Ovary (tissue), 9 donors: Measurements from ENCODE around the gene SLBP. TPM values are rescaled to one million over a fixed set of nuclear protein-coding genes. Genes with fewer than 3 reads are reported as not detected.

Experiments
- DNase-seq, 5 donors: peaks; one replicate each; pipeline ENCODE4 v3.0.0-alpha.2; 2019 to 2020
- H3K27ac ChIP-seq, 2 donors: fragments of 200-600 bp; one replicate each; pipeline versions ENCODE4 v1.5.1 to v1.8.0; 2019 to 2022
- H3K27me3 ChIP-seq: fragments of 200-600 bp; one replicate; pipeline ENCODE4 v1.8.0; 2022
- H3K36me3 ChIP-seq: fragments of 200-600 bp; sonication (generic); one replicate; pipeline ENCODE4 v1.5.1; 2019
- H3K4me1 ChIP-seq: one replicate; pipeline ENCODE4 v1.8.1; 2013; ENCODE audit warnings: mild to moderate bottlenecking, moderate library complexity; ENCODE audit not compliant: insufficient read depth
- H3K4me3 ChIP-seq: fragments of 200-600 bp; sonication (generic); one replicate; pipeline ENCODE4 v1.5.1; 2017
- H3K9me3 ChIP-seq, 2 donors: fragments of 200-600 bp in 1 of 2; sonication (generic) in 1 of 2; one replicate each; pipeline versions ENCODE4 v1.5.1 to v1.8.1; 2013 to 2019; ENCODE audit warnings: mild to moderate bottlenecking in 1 of 2, moderate library complexity in 1 of 2
- CTCF ChIP-seq, 3 donors: fragments of 450-650 bp in 2 of 3; fragments of 200-600 bp in 1 of 3; IDR thresholded peaks; one replicate each; pipeline versions ENCODE4 v1.5.1 to v1.8.0; 2016 to 2022; ENCODE audit warnings: antibody characterized with exemption in 3 of 3, mild to moderate bottlenecking in 1 of 3
- EP300 ChIP-seq: sonication (generic); formaldehyde crosslinking; IDR thresholded peaks from one replicate; pipeline ENCODE4 v1.6.1; 2017; ENCODE audit warnings: antibody characterized with exemption
- POLR2A ChIP-seq: fragments of 450-650 bp; IDR thresholded peaks from one replicate; pipeline ENCODE4 v1.6.1; 2017; ENCODE audit warnings: antibody characterized with exemption, mild to moderate bottlenecking, moderate library complexity
- WGBS, 3 donors: extraction: QIAGEN DNeasy Blood & Tissue Kit in 1 of 3; methylation state at CpG; one replicate each; pipeline versions ENCODE4 v1.1.5 to v1.1.7; 2013 to 2017; 5-methylcytosine and 5-hydroxymethylcytosine counted together
- intact Hi-C, 4 donors: fragments of 100-400 bp; cut with DNase I; formaldehyde crosslinking; loops; one replicate each; pipeline versions ENCODE4 v1.11.0 to v1.15.1; 2022 to 2023
- polyA plus RNA-seq, 2 donors: library from polyadenylated mRNA; stranded (reverse); fragments of 200-250 nt in 1 of 2; fragments of 350-450 nt in 1 of 2; fragmentation: Illumina TruSeq in 1 of 2; extraction: RNeasy Lipid Tissue Mini Kit (QIAGEN cat#74804) in 1 of 2; gene quantifications; one replicate each; pipeline ENCODE4 v1.2.3, GENCODE V29; 2013 to 2014
- total RNA-seq, 7 donors: library from RNA; depleted of rRNA in 2 of 7; stranded (reverse); fragments of >200 nt in 2 of 7; fragmentation: NEBNext Ultra II Directional in 3 of 7; extraction: Animal tissue kit (Norgen Biotek cat#: 25700) in 3 of 7; gene quantifications; one replicate each; pipeline versions ENCODE4 v1.1.0 to v1.2.4, GENCODE V29; 2016 to 2023
- donor health status: DM: no; HTN: no; CAD: no; lungs with moderate emphysema.
- donor health status: DM: no; HTN: no; CAD: no.
- donor health status: Bipolar disorder and iron deficiency.
- donor health status: DM: yes; HTN: yes; CAD: no.
- donor health status: DM: no; HTN: no; CAD: no.
- donor health status: DM: yes; HTN: yes; CAD: no.

Gene SLBP
- total and polyA plus RNA-seq, 9 donors, result 30.9 to 64.8 (median 36.7) TPM

- intact Hi-C loops, result loop anchor here in 1 of 4 donors (2.0 kb wide), 1 partner anchor 29 kb away; no protein-coding TSS in a partner anchor
- H3K4me3 ChIP-seq, result no peak overlapping the region
- no peaks in the 10 kb centered on the region for H3K4me1 ChIP-seq
- H3K27ac ChIP-seq, result no peak overlapping the region
- H3K36me3 ChIP-seq, result no peaks in the 10 kb centered on the region
- DNase-seq, result no peak
- TF ChIP-seq EP300, result no peak
- no peak for TF ChIP-seq CTCF (IDR thresholded peaks at IDR 0.05)
- TF ChIP-seq POLR2A, result no peak
- no peaks in the 10 kb centered on the region for H3K27me3 ChIP-seq
- 39 to 56% (median 51%) methylated on average over 5 of the region's 5 CpGs for WGBS, 3 donors
- H3K9me3 ChIP-seq, result no peaks in the 10 kb centered on the region
Measured at GRCh38 chr4:1695913-1696312, 16.2 kb downstream of the SLBP start.

GRCh38 chr4:1693131-1693896, 18.8 kb downstream of the SLBP start:
- H3K4me3 ChIP-seq, result no peak overlapping the region
- H3K27ac ChIP-seq, result no peak overlapping the region
- H3K9me3 ChIP-seq, result no peaks in the 10 kb centered on the region
- TF ChIP-seq POLR2A (no peak), CTCF (IDR thresholded peaks at IDR 0.05) (peak; percentile 69 to 72 (median 70)), EP300 (no peak)
- 43 to 48% (median 45%) methylated on average over 7 of the region's 7 CpGs for WGBS, 3 donors
- DNase-seq, result peak; percentile 55 to 76 (median 73)
- no peaks in the 10 kb centered on the region for H3K36me3 ChIP-seq
- H3K27me3 ChIP-seq, result no peaks in the 10 kb centered on the region
- no peaks in the 10 kb centered on the region for H3K4me1 ChIP-seq
- intact Hi-C loops, result loop anchor here in 3 of 4 donors (5.0 kb wide), 1 partner anchor 34 kb away; no protein-coding TSS in a partner anchor

GRCh38 chr4:1691737-1692373, 20.3 kb downstream of the SLBP start:
- Histone ChIP-seq H3K4me3 (no peak overlapping the region), H3K27ac (no peak overlapping the region), H3K4me1 (no peaks in the 10 kb centered on the region), H3K27me3 (no peaks in the 10 kb centered on the region), H3K36me3 (no peaks in the 10 kb centered on the region), H3K9me3 (no peaks in the 10 kb centered on the region)
- 79 to 89% (median 80%) methylated on average over 9 of the region's 9 CpGs for WGBS, 3 donors
- peak in 1 of 5 donors; percentile 21 for DNase-seq
- TF ChIP-seq CTCF (IDR thresholded peaks at IDR 0.05), result no peak
- no peak for TF ChIP-seq POLR2A
- TF ChIP-seq EP300, result no peak
- intact Hi-C loops, result loop anchor here in 3 of 4 donors (5.0 kb wide), 1 partner anchor 35 kb away; no protein-coding TSS in a partner anchor

- DNase-seq, result peak in 1 of 5 donors; percentile 17
- Histone ChIP-seq H3K36me3 (no peaks in the 10 kb centered on the region), H3K27ac (no peak overlapping the region), H3K4me1 (no peaks in the 10 kb centered on the region), H3K4me3 (no peak overlapping the region), H3K9me3 (no peaks in the 10 kb centered on the region), H3K27me3 (no peaks in the 10 kb centered on the region)
- intact Hi-C loops, result loop anchor here in 3 of 4 donors (5.0 kb wide), 1 partner anchor 37 kb away; no protein-coding TSS in a partner anchor
- TF ChIP-seq EP300, result no peak
- 81 to 93% (median 83%) methylated on average over 3 of the region's 3 CpGs for WGBS, 3 donors
Measured at GRCh38 chr4:1690698-1691097, 21.4 kb downstream of the SLBP start.
